DMS 273 (cell line): Measurements from ENCODE around the gene ABI3.
"Not testable (repeated sequence)": the region's sequence is repeated elsewhere in the genome, so short reads cannot be mapped to it uniquely, and the experiment has no call there.

ENCODE experiments used
- DNase-seq: peaks from one replicate; lab custom pipeline; 2025; ENCODE audit not compliant: unreplicated experiment; lab: John Stamatoyannopoulos, UW

Gene ABI3

GRCh38 chr17:49249292-49249794, 38.8 kb downstream of the ABI3 start:
- DNase-seq: peak; percentile 22

- DNase-seq: no peak
These were observed 39.5 kb downstream of the ABI3 start for GRCh38 chr17:49249890-49250522.

- DNase-seq: peak; percentile 18
These were observed 41.7 kb downstream of the ABI3 start for GRCh38 chr17:49252148-49252695.

GRCh38 chr17:49254066-49254465, 43.6 kb downstream of the ABI3 start:
- no peak for DNase-seq

DNA sequence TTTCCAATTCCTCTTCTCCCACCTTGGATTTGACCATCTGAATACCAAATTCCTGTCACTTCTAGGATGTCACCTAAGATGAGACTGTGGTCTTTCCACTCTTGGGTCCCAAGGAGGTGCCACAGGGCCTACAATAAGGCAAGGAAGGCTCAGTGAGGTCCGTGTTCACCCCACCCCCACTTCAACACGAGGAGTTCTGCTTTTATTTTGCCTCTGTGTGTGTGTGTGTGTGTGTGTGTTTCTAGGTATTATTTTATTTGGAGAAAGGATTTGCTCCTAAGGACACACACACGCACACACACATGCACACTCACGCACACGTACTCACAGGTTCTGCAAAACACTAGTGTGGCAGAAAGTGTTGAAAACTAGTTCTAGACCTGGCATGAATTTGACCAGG, 44.6 kb downstream of the ABI3 start:
- no peak for DNase-seq

- DNase-seq: no peak
These were observed 47.9 kb downstream of the ABI3 start for GRCh38 chr17:49258394-49258793.

GRCh38 chr17:49259663-49260010, 49.1 kb downstream of the ABI3 start:
- DNase-seq: no peak

GRCh38 chr17:49260011-49260816, 49.7 kb downstream of the ABI3 start:
- peak; percentile 58 for DNase-seq

- DNase-seq: no peak
These were observed 50.3 kb downstream of the ABI3 start for GRCh38 chr17:49260817-49261291.

DNA sequence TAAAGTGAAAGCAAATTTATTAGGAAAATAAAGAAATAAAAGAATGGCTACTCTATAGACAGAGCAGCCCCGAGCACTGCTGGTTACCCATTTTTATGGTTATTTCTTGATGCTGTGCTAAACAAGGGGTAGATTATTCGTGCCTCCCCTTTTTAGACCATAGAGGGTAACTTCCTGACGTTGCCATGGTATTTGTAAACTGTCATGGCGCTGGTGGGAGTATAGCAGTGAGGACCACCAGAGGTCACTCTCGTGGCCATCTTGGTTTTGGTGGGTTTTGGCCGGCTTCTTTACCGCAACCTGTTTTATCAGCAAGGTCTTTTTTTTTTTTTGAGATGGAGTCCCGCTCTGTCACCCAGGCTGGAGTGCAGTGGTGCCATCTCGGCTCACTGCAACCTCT, 51.0 kb downstream of the ABI3 start:
- DNase-seq: not testable (repeated sequence)

- DNase-seq: no peak
These were observed 55.7 kb downstream of the ABI3 start for GRCh38 chr17:49266233-49266632.

- DNase-seq: no peak
These were observed 57.4 kb downstream of the ABI3 start for GRCh38 chr17:49267912-49268311.

DNA sequence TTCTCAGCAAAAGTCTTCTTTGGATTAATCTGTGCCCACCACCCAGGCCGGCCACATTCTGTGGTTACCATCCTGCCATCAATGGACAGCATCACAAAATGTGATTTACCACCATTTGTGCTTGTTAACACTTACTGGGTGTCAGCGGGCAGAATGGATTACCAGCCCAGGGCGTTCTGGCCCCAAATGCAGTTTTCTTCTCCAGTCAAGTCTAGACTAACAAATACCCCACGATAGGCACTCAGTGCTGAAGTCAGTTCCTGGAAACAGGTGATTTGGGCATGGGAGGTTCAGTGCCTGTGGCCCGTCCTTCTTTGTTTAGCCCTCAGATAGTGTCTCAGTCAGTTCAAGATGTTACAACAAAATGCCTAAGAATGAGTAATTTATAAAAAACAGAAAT, 58.8 kb downstream of the ABI3 start:
- DNase-seq: no peak
